Activated CD8-positive, alpha-beta T cell treated with anti-CD3 and anti-CD28 coated beads, Interleukin-2, amount 10 ng/mL, durations not matched to agents 7 days and 5 days (primary cell): Measurements from ENCODE around the gene PHF8. TPM values are rescaled to one million over a fixed set of nuclear protein-coding genes. Genes with fewer than 3 reads are reported as not detected.

Experiments
- ATAC-seq: fragments of 150-1000 bp; cut with Tn5 transposase; one replicate; pipeline ENCODE4 v1.10.0; 2021; ENCODE audit warnings: moderate library complexity
- CTCF ChIA-PET: fragments of 350-600 bp; sonication (Branson Sonifier 250); formaldehyde crosslinking; loops from one replicate; lab custom pipeline; 2021; ENCODE audit warnings: antibody characterized with exemption; lab: Charles Lee
- POLR2A ChIA-PET: fragments of 350-600 bp; sonication (Branson Sonifier 250); formaldehyde crosslinking; loops from one replicate; lab custom pipeline; 2021; ENCODE audit warnings: antibody characterized with exemption; lab: Charles Lee
- DNase-seq: peaks from one replicate; pipeline ENCODE4 v3.0.0-alpha.2; 2020
- H3K27ac Mint-ChIP-seq: one replicate; pipeline ENCODE4 v1.8.0; 2021; ENCODE audit warnings: mild to moderate bottlenecking, mixed read lengths
- H3K27me3 Mint-ChIP-seq: one replicate; pipeline ENCODE4 v1.8.0; 2021; ENCODE audit warnings: low read depth, mixed read lengths
- H3K36me3 Mint-ChIP-seq: one replicate; pipeline ENCODE4 v1.8.0; 2021; ENCODE audit warnings: low read depth, mixed read lengths
- H3K4me1 Mint-ChIP-seq: one replicate; pipeline ENCODE4 v1.8.0; 2021; ENCODE audit warnings: low read depth, mixed read lengths
- H3K4me3 Mint-ChIP-seq: one replicate; pipeline ENCODE4 v1.8.0; 2021; ENCODE audit warnings: mild to moderate bottlenecking, mixed read lengths
- H3K9me3 Mint-ChIP-seq: one replicate; pipeline ENCODE4 v1.8.0; 2022; ENCODE audit warnings: mixed read lengths; ENCODE audit not compliant: insufficient read depth
- total RNA-seq, 2 experiments: library from RNA; stranded (reverse); gene quantifications; one replicate each; pipeline ENCODE4 v1.2.3, GENCODE V29; 2021

PHF8 gene
- total RNA-seq, 2 experiments from 2014 or later: 37.4 to 38.8 TPM

GRCh38 chrX:53926030-53926429 lies 118.2 kb downstream of the PHF8 start:
- no peak overlapping the region for H3K4me3 Mint-ChIP-seq
- no peaks in the 10 kb centered on the region for H3K36me3 Mint-ChIP-seq
- peaks cover 2% of the 10 kb centered on the region for H3K27me3 Mint-ChIP-seq
- POLR2A ChIA-PET: no interaction called here
- no peak for ATAC-seq
- peaks cover 2% of the 10 kb centered on the region for H3K4me1 Mint-ChIP-seq
- H3K9me3 Mint-ChIP-seq: no peaks in the 10 kb centered on the region
- H3K27ac Mint-ChIP-seq: no peak overlapping the region
- CTCF ChIA-PET: no interaction called here
- no peak for DNase-seq

DNA sequence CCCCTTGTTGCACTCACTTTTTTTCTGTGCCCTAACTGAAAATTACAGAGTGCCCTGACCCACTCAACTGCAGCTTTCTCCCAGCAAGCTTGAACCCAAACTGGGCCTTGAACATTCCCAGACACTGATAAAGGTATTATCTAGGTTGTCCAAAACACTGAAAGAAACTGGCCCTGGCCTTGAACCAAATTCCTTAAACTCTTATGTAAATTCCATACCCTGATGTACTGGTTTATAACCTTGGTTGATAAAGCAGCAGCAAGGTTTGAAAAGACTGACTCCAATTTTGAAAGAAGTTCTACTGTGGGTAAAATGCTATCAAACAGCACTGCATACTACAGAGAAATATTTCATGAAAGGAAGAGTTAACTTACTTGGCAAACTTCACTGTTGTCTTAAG lies 125.6 kb downstream of the PHF8 start:
- H3K27me3 Mint-ChIP-seq: no peaks in the 10 kb centered on the region
- ATAC-seq (no peak), DNase-seq (no peak)
- POLR2A ChIA-PET: no interaction called here
- CTCF ChIA-PET: no interaction called here
- H3K9me3 Mint-ChIP-seq: no peaks in the 10 kb centered on the region
- no peak overlapping the region for H3K27ac Mint-ChIP-seq
- H3K36me3 Mint-ChIP-seq: no peaks in the 10 kb centered on the region
- H3K4me3 Mint-ChIP-seq: no peak overlapping the region
- H3K4me1 Mint-ChIP-seq: no peaks in the 10 kb centered on the region

DNA sequence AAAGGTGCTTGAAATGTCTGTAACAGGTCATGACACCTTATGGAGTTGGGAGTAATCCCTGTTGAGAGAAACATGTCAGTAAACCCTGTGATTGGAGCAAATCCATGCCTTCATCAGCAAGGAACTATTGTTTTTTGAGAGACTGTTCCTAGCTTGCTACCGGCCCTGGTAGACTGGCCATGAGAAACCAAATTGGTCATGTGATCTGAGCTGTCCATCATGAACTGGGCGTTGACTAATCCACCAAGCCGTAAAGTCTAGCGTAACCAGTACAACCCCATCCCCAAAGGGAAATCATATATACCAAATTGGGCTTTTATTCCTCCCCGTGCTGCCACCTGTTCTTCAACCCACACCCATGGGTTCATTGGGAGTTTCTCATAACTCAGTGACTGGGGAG lies 143.7 kb downstream of the PHF8 start:
- CTCF ChIA-PET: no interaction called here
- Mint-ChIP-seq H3K4me3 (no peak overlapping the region), H3K9me3 (no peaks in the 10 kb centered on the region), H3K4me1 (no peaks in the 10 kb centered on the region), H3K36me3 (no peaks in the 10 kb centered on the region), H3K27ac (no peak overlapping the region), H3K27me3 (peaks cover 5% of the 10 kb centered on the region)
- POLR2A ChIA-PET: interaction anchor here (0.5 kb wide), 1 partner anchor 153 kb away, joined by 3 read pairs; no protein-coding TSS in a partner anchor
- DNase-seq (no peak), ATAC-seq (no peak)

DNA sequence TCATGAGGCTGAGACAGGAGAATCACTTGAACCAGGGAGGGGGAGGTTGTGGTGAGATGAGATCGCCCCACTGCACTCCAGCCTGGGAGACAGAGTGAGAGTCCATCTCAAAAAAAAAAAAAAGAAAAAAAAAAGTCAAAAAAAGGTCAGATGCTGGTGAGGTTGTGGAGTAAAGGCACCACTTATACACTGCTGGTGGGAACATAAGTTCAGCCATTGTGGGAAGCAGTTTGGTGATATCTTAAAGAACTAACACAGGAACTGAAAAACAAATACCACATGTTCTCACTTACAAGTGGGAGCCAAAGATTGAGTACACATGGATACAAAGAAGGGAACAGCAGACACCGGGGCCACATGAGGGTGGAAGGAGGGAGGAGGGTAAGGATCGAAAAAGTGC lies 149.0 kb downstream of the PHF8 start:
- ATAC-seq (no peak), DNase-seq (no peak)
- H3K36me3 Mint-ChIP-seq: no peaks in the 10 kb centered on the region
- peaks cover 3% of the 10 kb centered on the region for H3K27me3 Mint-ChIP-seq
- ChIA-PET POLR2A (no interaction called here), CTCF (no interaction called here)
- H3K4me1 Mint-ChIP-seq: no peaks in the 10 kb centered on the region
- H3K9me3 Mint-ChIP-seq: no peaks in the 10 kb centered on the region
- H3K4me3 Mint-ChIP-seq: no peak overlapping the region
- H3K27ac Mint-ChIP-seq: no peak overlapping the region

Other genes with a start within 250 kb of the PHF8 start
- gene FAM120C, start 138.8 kb upstream of the PHF8 start, total RNA-seq: 10 to 100 TPM; 10.1 to 10.3 TPM